H1 (cell line): ENCODE measurements around the gene ST6GALNAC4.

ENCODE experiments used
- CEBPB ChIP-seq: IDR thresholded peaks from 2 replicates; pipeline ENCODE4 v1.6.1; 2012; ENCODE audit warnings: low read depth, low read length
- CHD2 ChIP-seq: IDR thresholded peaks from 2 replicates; pipeline ENCODE4 v1.6.1; 2012; ENCODE audit warnings: low read length, improper control_type of control experiment
- EZH2 ChIP-seq: fragments of 200-600 bp; sonication (generic); IDR thresholded peaks from 2 replicates; pipeline ENCODE4 v1.7.1; 2012; ENCODE audit warnings: low read depth, mild to moderate bottlenecking, moderate library complexity, low read length, inconsistent platforms; ENCODE audit not compliant: severe bottlenecking
- GTF2F1 ChIP-seq: IDR thresholded peaks from 2 replicates; pipeline ENCODE4 v1.6.1; 2012; ENCODE audit warnings: low read depth, low read length, improper control_type of control experiment, borderline replicate concordance
- JUN ChIP-seq: IDR thresholded peaks from 2 replicates; pipeline ENCODE4 v1.6.1; 2011; ENCODE audit warnings: low read depth, mild to moderate bottlenecking, improper control_type of control experiment, low read length
- JUND ChIP-seq: IDR thresholded peaks from 2 replicates; pipeline ENCODE4 v1.6.1; 2011; ENCODE audit warnings: mild to moderate bottlenecking, improper control_type of control experiment, low read length
- MAFK ChIP-seq: IDR thresholded peaks from 2 replicates; pipeline ENCODE4 v1.6.1; 2012; ENCODE audit warnings: low read depth, mild to moderate bottlenecking, improper control_type of control experiment, low read length
- NRF1 ChIP-seq: IDR thresholded peaks from 2 replicates; pipeline ENCODE4 v1.6.1; 2011; ENCODE audit warnings: mild to moderate bottlenecking, low read depth, low read length, improper control_type of control experiment
- POLR2A ChIP-seq, 2 experiments: IDR thresholded peaks; 1 replicate in 1 of 2; 2 replicates in 1 of 2; pipeline ENCODE4 v1.6.1; 2011; ENCODE audit warnings: low read depth in 2 of 2, low read length in 2 of 2, mild to moderate bottlenecking in 2 of 2; ENCODE audit errors: control extremely low read depth in 1 of 2
- POLR2AphosphoS5 ChIP-seq: IDR thresholded peaks from 2 replicates; pipeline ENCODE4 v1.6.1; 2011; ENCODE audit warnings: low read depth, low read length
- RBBP5 ChIP-seq: IDR thresholded peaks from 2 replicates; pipeline ENCODE4 v1.7.1; 2012; ENCODE audit warnings: low read depth, mild to moderate bottlenecking, inconsistent platforms, low read length, moderate library complexity, borderline replicate concordance
- SRF ChIP-seq: IDR thresholded peaks from 2 replicates; pipeline ENCODE4 v1.6.1; 2011; ENCODE audit warnings: mild to moderate bottlenecking, low read depth, low read length, moderate library complexity
- TAF1 ChIP-seq: IDR thresholded peaks from 2 replicates; pipeline ENCODE4 v1.6.1; 2011; ENCODE audit warnings: mild to moderate bottlenecking, low read depth, low read length
- TF ChIP-seq, protein P1 (sequence below), 3 experiments: IDR thresholded peaks; 1 replicate in 2 of 3; 2 replicates in 1 of 3; pipeline versions ENCODE4 v1.5.1 to v1.6.1; 2011; ENCODE audit warnings: low read length in 3 of 3, mild to moderate bottlenecking in 3 of 3, inconsistent platforms in 2 of 3, low read depth in 1 of 3, moderate library complexity in 1 of 3; ENCODE audit not compliant: insufficient read depth in 1 of 3; ENCODE audit errors: control extremely low read depth in 1 of 3

DNA sequence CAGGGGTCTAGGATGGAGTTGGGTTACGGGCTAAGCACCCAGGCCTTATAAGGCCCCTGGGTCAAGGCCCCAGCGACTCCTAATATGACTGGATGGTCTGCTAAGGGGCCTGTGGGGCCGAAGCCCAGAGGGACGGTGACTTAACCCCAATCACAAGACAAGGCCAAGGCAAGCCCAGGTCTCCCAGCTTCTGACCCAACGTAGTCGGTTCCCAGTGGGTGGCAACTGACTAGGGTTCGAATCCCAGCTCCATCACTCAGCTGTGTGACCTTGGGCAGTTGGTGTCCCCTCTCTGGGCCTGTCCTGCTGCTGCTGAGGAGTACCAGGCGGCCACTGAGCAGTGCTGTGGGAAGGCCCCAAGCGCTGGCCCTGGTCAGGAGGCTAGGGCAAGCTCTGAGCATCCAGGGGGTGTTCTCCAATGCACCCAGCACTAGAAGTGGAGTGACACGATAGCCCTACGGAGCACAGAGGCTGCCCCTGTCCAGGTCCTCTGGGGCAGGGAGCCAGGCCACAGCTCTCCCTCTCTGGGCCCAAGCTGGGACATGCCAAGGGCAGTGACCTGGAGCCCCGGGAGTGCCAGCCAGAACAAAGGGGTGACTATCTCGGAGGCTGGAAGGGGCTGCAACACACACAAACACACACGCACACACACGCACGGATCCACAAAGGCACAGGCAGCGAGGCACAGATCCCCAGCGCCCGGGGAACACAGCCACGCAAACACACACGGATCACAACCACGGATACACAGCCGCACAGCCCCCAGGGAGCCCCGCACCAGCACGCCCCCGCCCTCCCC is 39.9 kb downstream of the ST6GALNAC4 start:
- TF ChIP-seq POLR2AphosphoS5: no peak
- TF ChIP-seq, protein P1, sequence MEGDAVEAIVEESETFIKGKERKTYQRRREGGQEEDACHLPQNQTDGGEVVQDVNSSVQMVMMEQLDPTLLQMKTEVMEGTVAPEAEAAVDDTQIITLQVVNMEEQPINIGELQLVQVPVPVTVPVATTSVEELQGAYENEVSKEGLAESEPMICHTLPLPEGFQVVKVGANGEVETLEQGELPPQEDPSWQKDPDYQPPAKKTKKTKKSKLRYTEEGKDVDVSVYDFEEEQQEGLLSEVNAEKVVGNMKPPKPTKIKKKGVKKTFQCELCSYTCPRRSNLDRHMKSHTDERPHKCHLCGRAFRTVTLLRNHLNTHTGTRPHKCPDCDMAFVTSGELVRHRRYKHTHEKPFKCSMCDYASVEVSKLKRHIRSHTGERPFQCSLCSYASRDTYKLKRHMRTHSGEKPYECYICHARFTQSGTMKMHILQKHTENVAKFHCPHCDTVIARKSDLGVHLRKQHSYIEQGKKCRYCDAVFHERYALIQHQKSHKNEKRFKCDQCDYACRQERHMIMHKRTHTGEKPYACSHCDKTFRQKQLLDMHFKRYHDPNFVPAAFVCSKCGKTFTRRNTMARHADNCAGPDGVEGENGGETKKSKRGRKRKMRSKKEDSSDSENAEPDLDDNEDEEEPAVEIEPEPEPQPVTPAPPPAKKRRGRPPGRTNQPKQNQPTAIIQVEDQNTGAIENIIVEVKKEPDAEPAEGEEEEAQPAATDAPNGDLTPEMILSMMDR (IDR thresholded peaks at IDR 0.05; ENCODE audit: control extremely low read depth in 1 of 3, insufficient read depth in 1 of 3, low read depth in 1 of 3, low read length in 3 of 3): no peak
- no peak for TF ChIP-seq GTF2F1
- no peak for TF ChIP-seq CEBPB
- TF ChIP-seq TAF1: no peak
- no peak for TF ChIP-seq SRF
- no peak for TF ChIP-seq CHD2
- TF ChIP-seq RBBP5: no peak
- TF ChIP-seq JUN: no peak
- TF ChIP-seq MAFK: no peak
- TF ChIP-seq POLR2A (IDR thresholded peaks at IDR 0.05; ENCODE audit: control extremely low read depth in 1 of 2, low read depth in 2 of 2, low read length in 2 of 2): no peak
- no peak for TF ChIP-seq EZH2
- no peak for TF ChIP-seq JUND
- TF ChIP-seq NRF1: no peak
